GM12891 (cell line): ENCODE results near the gene INSIG1.

Source experiments
- PAX5 ChIP-seq: IDR thresholded peaks from 2 replicates; pipeline ENCODE4 v1.6.1; 2011; ENCODE audit warnings: low read length, moderate library complexity, mild to moderate bottlenecking; ENCODE audit not compliant: insufficient read depth, severe bottlenecking
- POLR2AphosphoS5 ChIP-seq: IDR thresholded peaks from 2 replicates; pipeline ENCODE4 v1.6.1; 2011; ENCODE audit warnings: low read depth, low read length, control low read depth
- TAF1 ChIP-seq: IDR thresholded peaks from 2 replicates; pipeline ENCODE4 v1.6.1; 2011; ENCODE audit warnings: low read depth, low read length, control low read depth

DNA sequence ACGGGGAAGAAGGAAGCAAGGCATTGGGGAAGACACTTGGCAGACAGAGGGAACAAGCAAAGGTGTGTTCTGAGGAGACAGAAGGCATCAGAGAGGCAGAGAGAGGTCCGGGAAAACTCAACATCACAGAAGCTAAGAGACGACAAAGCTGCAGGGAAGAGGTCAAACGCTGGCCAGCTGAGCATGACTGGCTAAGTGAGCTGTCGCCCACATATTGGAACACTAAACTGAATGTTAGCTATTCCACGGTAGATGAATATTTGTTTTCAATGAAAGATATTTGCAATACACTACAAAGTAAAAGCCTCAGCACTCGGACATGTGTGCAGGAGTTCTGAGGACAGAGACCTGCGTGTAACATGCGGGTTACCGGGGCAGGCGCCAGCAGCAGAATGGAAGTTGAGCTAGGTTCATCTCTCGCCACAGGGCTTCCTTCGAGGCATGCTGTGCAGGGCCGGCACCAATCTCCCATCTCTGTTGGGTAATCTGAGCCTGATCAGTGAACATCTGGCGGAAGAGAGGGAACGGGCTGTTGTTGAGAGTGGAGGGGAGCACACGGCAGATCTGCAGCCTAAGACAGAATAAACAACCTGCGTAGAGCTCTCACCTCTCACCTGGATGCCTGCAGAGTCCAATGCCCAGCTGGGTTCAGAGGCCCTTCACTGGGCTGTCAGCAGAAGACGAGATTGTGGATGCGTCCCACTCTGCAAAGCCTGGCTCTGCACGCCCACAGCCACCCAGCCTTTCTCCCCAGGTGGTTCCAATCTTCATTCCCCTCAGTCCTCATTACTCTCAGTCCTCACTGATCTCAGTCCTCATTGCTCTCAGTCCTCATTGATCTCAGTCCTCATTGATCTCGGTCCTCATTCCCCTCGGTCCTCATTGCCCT is 35.9 kb downstream of the INSIG1 start:
- TF ChIP-seq TAF1 (no peak), POLR2AphosphoS5 (no peak), PAX5 (no peak)
